Measurements from ENCODE around the gene PDE4D.

The PDE4D gene

DNA sequence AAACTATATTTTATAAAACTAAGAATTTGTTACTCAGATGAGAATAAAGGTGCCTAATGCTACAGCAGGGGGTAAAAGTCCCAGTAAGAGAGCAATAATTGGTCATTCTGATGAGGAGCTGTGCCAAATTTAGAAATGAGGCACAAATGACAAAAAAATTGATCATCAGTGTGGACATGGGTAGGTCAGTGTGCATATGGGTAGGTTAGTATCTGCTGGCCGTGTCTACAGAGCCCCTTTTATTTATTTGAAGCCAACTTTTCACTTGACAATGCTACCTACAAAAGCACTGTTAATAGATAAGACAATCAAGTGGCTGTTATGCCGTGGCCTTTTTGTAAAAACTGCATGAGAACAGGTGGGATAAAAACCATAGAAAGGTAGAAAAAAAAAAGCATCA lies 856.1 kb downstream of the PDE4D start:
- H3K9ac ChIP-seq (ENCODE audit: low read depth, low read length) = no peak overlapping the region
- H3K27ac ChIP-seq (ENCODE audit: low read length) = no peak overlapping the region

GRCh38 chr5:59037041-59037440 lies 856.5 kb downstream of the PDE4D start:
- Histone ChIP-seq H3K36me3 (ENCODE audit: insufficient read depth, low read depth, low read length) (no peaks in the 10 kb centered on the region), H3K9ac (ENCODE audit: low read depth, low read length) (no peak overlapping the region), H3K4me1 (ENCODE audit: insufficient read depth, low read length) (0 out of 2 replicates have a peak, but pooled peaks cover 7% of the 10 kb centered on the region), H3K9me3 (ENCODE audit: insufficient read depth, low read depth, low read length) (no peaks in the 10 kb centered on the region), H3K4me3 (ENCODE audit: low read length) (peak overlapping the region; percentile 8; the same call in 1 of the 2 replicates), H3K27me3 (ENCODE audit: insufficient read depth, low read length) (peaks cover 48% of the 10 kb centered on the region), H3K27ac (ENCODE audit: low read length) (no peak overlapping the region)

More for the DNA sequence above, 856.1 kb downstream of the PDE4D start:
- no peaks in the 10 kb centered on the region for H3K9me3 ChIP-seq (ENCODE audit: insufficient read depth, low read depth, low read length)
- no peaks in the 10 kb centered on the region for H3K36me3 ChIP-seq (ENCODE audit: insufficient read depth, low read depth, low read length)
- peak overlapping the region; percentile 69; the same call in 1 of the 2 replicates for H3K4me3 ChIP-seq (ENCODE audit: low read length)
- 0 out of 2 replicates have a peak, but pooled peaks cover 7% of the 10 kb centered on the region for H3K4me1 ChIP-seq (ENCODE audit: insufficient read depth, low read length)
- peaks cover 48% of the 10 kb centered on the region for H3K27me3 ChIP-seq (ENCODE audit: insufficient read depth, low read length)

- H3K27ac ChIP-seq (ENCODE audit: low read length) = no peak overlapping the region
- H3K9me3 ChIP-seq (ENCODE audit: insufficient read depth, low read depth, low read length) = no peaks in the 10 kb centered on the region
- H3K4me1 ChIP-seq (ENCODE audit: insufficient read depth, low read length) = 0 out of 2 replicates have a peak, but pooled peaks cover 7% of the 10 kb centered on the region
- peaks cover 44% of the 10 kb centered on the region for H3K27me3 ChIP-seq (ENCODE audit: insufficient read depth, low read length)
- no peak overlapping the region for H3K9ac ChIP-seq (ENCODE audit: low read depth, low read length)
- no peaks in the 10 kb centered on the region for H3K36me3 ChIP-seq (ENCODE audit: insufficient read depth, low read depth, low read length)
- H3K4me3 ChIP-seq (ENCODE audit: low read length) = no peak overlapping the region
Measured at GRCh38 chr5:59036274-59036961, 857.1 kb downstream of the PDE4D start.

- Histone ChIP-seq H3K4me3 (ENCODE audit: low read length) (no peak overlapping the region), H3K27me3 (ENCODE audit: insufficient read depth, low read length) (peaks cover 37% of the 10 kb centered on the region), H3K36me3 (ENCODE audit: insufficient read depth, low read depth, low read length) (no peaks in the 10 kb centered on the region), H3K9ac (ENCODE audit: low read depth, low read length) (no peak overlapping the region), H3K9me3 (ENCODE audit: insufficient read depth, low read depth, low read length) (no peaks in the 10 kb centered on the region), H3K4me1 (ENCODE audit: insufficient read depth, low read length) (0 out of 2 replicates have a peak, but pooled peaks cover 7% of the 10 kb centered on the region), H3K27ac (ENCODE audit: low read length) (no peak overlapping the region)
Measured at GRCh38 chr5:59035681-59036080, 857.8 kb downstream of the PDE4D start.

GRCh38 chr5:59034498-59035186 lies 858.9 kb downstream of the PDE4D start:
- Histone ChIP-seq H3K27me3 (ENCODE audit: insufficient read depth, low read length) (peaks cover 26% of the 10 kb centered on the region), H3K36me3 (ENCODE audit: insufficient read depth, low read depth, low read length) (no peaks in the 10 kb centered on the region), H3K4me1 (ENCODE audit: insufficient read depth, low read length) (0 out of 2 replicates have a peak, but pooled peaks cover 3% of the 10 kb centered on the region), H3K4me3 (ENCODE audit: low read length) (no peak overlapping the region), H3K9me3 (ENCODE audit: insufficient read depth, low read depth, low read length) (no peaks in the 10 kb centered on the region), H3K9ac (ENCODE audit: low read depth, low read length) (no peak overlapping the region), H3K27ac (ENCODE audit: low read length) (no peak overlapping the region)

- Histone ChIP-seq H3K27ac (ENCODE audit: low read length) (no peak overlapping the region), H3K4me3 (ENCODE audit: low read length) (no peak overlapping the region), H3K4me1 (ENCODE audit: insufficient read depth, low read length) (no peaks in the 10 kb centered on the region; the same call in 1 of the 2 replicates), H3K9ac (ENCODE audit: low read depth, low read length) (no peak overlapping the region), H3K9me3 (ENCODE audit: insufficient read depth, low read depth, low read length) (no peaks in the 10 kb centered on the region), H3K36me3 (ENCODE audit: insufficient read depth, low read depth, low read length) (no peaks in the 10 kb centered on the region), H3K27me3 (ENCODE audit: insufficient read depth, low read length) (no peaks in the 10 kb centered on the region)
Measured at GRCh38 chr5:59027145-59027907, 866.2 kb downstream of the PDE4D start.

GRCh38 chr5:59025734-59026133 lies 867.8 kb downstream of the PDE4D start:
- Histone ChIP-seq H3K27ac (ENCODE audit: low read length) (no peak overlapping the region), H3K27me3 (ENCODE audit: insufficient read depth, low read length) (no peaks in the 10 kb centered on the region), H3K4me1 (ENCODE audit: insufficient read depth, low read length) (peaks cover 7% of the 10 kb centered on the region), H3K9me3 (ENCODE audit: insufficient read depth, low read depth, low read length) (no peaks in the 10 kb centered on the region), H3K36me3 (ENCODE audit: insufficient read depth, low read depth, low read length) (no peaks in the 10 kb centered on the region), H3K9ac (ENCODE audit: low read depth, low read length) (no peak overlapping the region), H3K4me3 (ENCODE audit: low read length) (no peak overlapping the region)

GRCh38 chr5:59021837-59022514 lies 871.5 kb downstream of the PDE4D start:
- Histone ChIP-seq H3K27me3 (ENCODE audit: insufficient read depth, low read length) (no peaks in the 10 kb centered on the region), H3K9ac (ENCODE audit: low read depth, low read length) (no peak overlapping the region), H3K36me3 (ENCODE audit: insufficient read depth, low read depth, low read length) (no peaks in the 10 kb centered on the region), H3K27ac (ENCODE audit: low read length) (no peak overlapping the region), H3K4me3 (ENCODE audit: low read length) (no peak overlapping the region), H3K4me1 (ENCODE audit: insufficient read depth, low read length) (peaks cover 7% of the 10 kb centered on the region), H3K9me3 (ENCODE audit: insufficient read depth, low read depth, low read length) (no peaks in the 10 kb centered on the region)

- Histone ChIP-seq H3K4me1 (ENCODE audit: insufficient read depth, low read length) (peaks cover 7% of the 10 kb centered on the region), H3K36me3 (ENCODE audit: insufficient read depth, low read depth, low read length) (no peaks in the 10 kb centered on the region), H3K27ac (ENCODE audit: low read length) (no peak overlapping the region), H3K4me3 (ENCODE audit: low read length) (no peak overlapping the region), H3K9ac (ENCODE audit: low read depth, low read length) (no peak overlapping the region), H3K9me3 (ENCODE audit: insufficient read depth, low read depth, low read length) (no peaks in the 10 kb centered on the region), H3K27me3 (ENCODE audit: insufficient read depth, low read length) (no peaks in the 10 kb centered on the region)
Measured at GRCh38 chr5:59021286-59021673, 872.2 kb downstream of the PDE4D start.

DNA sequence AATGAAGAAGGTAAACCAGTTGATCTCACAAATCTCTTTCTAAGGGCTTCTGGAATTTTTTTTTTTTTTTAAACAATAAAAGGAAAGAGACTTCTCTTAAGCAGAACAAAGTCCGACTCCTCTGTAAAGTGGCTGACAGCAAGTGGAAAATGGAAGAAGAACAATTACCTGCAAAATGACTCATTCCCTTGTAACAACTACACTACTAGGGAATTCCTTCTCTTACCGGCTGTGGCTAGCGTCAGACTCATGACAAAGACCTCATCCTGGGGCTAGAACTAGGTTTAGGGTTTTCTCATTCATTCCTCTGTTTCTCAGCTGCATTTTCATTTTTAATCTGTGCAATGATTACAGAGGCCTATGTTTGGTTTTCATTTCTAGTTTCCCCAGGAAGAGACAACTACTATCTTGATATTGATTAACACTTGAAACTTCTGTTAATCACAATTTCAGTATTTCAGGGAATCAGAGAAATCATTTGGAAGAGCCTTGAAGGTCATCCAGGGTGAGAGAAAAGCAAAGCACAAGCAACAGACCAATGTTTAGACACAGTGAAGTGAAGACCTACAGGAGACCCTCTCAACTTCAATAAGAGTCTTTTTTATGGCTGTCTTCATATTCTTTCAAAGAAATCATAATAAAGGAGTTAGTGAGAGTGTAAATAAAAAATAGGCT lies 872.8 kb downstream of the PDE4D start:
- Histone ChIP-seq H3K9me3 (ENCODE audit: insufficient read depth, low read depth, low read length) (no peaks in the 10 kb centered on the region), H3K9ac (ENCODE audit: low read depth, low read length) (no peak overlapping the region), H3K27me3 (ENCODE audit: insufficient read depth, low read length) (no peaks in the 10 kb centered on the region), H3K4me1 (ENCODE audit: insufficient read depth, low read length) (peaks cover 7% of the 10 kb centered on the region), H3K4me3 (ENCODE audit: low read length) (no peak overlapping the region), H3K36me3 (ENCODE audit: insufficient read depth, low read depth, low read length) (no peaks in the 10 kb centered on the region), H3K27ac (ENCODE audit: low read length) (no peak overlapping the region)

- Histone ChIP-seq H3K9me3 (ENCODE audit: insufficient read depth, low read depth, low read length) (no peaks in the 10 kb centered on the region), H3K27me3 (ENCODE audit: insufficient read depth, low read length) (no peaks in the 10 kb centered on the region), H3K4me1 (ENCODE audit: insufficient read depth, low read length) (peaks cover 7% of the 10 kb centered on the region), H3K36me3 (ENCODE audit: insufficient read depth, low read depth, low read length) (no peaks in the 10 kb centered on the region), H3K9ac (ENCODE audit: low read depth, low read length) (no peak overlapping the region), H3K27ac (ENCODE audit: low read length) (no peak overlapping the region), H3K4me3 (ENCODE audit: low read length) (no peak overlapping the region)
Measured at GRCh38 chr5:59019078-59019477, 874.4 kb downstream of the PDE4D start.
